NT2/D1 (cell line): ENCODE measurements around the gene BCAS4.

ENCODE experiments used
- SUZ12 ChIP-seq: IDR thresholded peaks from 2 replicates; pipeline ENCODE4 v1.6.1; 2011; ENCODE audit not compliant: insufficient read length, insufficient read depth; ENCODE audit errors: extremely low read depth
- YY1 ChIP-seq: IDR thresholded peaks from 2 replicates; pipeline ENCODE4 v1.6.1; 2011; ENCODE audit not compliant: insufficient read length, insufficient read depth
- ZNF274 ChIP-seq: IDR thresholded peaks from 2 replicates; pipeline ENCODE4 v1.6.1; 2011; ENCODE audit warnings: mild to moderate bottlenecking, low read depth, low read length

- TF ChIP-seq ZNF274 (no peak), SUZ12 (no peak), YY1 (no peak)
Measured at GRCh38 chr20:50758992-50759391, 35.9 kb upstream of the BCAS4 start.
